Measurements from ENCODE around the gene SLC35C1.

DNA sequence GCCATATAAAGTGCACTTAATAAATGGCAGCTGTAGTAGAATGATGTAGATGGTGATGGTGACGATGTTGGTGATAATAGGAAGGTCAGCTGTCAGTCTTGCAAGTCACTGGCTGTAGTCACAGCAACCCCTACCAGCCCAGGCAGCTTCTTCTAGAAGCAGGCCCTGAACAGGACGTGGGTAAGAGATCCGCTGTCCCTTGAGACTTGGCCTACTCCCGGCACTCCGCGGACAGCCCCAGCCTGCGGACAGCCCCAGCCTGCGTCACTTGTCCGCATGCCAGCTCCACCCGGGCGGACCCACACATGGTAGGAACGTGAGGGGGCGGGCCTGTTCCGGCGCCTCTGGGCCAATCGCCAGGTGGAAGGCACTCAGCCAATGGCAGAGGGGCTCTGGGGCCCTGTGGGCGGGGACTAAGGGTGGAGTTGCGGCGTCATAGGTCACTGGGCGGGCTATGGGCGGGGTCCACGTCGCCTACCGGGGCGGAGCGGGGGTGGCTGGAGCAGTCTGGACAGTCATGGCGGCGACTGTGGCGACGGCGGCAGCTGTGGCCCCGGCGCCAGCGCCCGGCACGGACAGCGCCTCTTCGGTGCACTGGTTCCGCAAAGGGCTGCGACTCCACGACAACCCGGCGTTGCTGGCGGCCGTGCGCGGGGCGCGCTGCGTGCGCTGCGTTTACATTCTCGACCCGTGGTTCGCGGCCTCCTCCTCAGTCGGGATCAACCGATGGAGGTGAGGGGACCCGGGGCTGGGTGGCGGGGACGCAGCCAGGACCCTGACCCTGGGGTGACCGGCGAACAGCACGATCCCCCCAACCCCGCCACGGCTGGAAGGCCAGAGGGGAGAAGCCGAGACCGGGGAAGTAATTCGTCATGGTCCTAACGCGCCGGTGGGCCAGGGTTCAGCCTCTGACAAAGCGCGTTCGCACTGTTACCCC, 42.3 kb downstream of the SLC35C1 start, which contains the start of gene CRY2:
- TF ChIP-seq CTCF (IDR thresholded peaks at IDR 0.05) (peak in 1 of 6 experiments; percentile 20), POLR2A (IDR thresholded peaks at IDR 0.05) (peak; percentile 94 to 98)
